Measurements from ENCODE around the gene CCHCR1. TPM values are rescaled to one million over a fixed set of nuclear protein-coding genes. Genes with fewer than 3 reads are reported as not detected.

The CCHCR1 gene
- total and polyA plus RNA-seq, 9 of the 15 experiments (the other 6 are each of a cell fraction or from before 2014, with no cell fraction given): 1.2 to 47.3 (median 32.0) TPM

DNA sequence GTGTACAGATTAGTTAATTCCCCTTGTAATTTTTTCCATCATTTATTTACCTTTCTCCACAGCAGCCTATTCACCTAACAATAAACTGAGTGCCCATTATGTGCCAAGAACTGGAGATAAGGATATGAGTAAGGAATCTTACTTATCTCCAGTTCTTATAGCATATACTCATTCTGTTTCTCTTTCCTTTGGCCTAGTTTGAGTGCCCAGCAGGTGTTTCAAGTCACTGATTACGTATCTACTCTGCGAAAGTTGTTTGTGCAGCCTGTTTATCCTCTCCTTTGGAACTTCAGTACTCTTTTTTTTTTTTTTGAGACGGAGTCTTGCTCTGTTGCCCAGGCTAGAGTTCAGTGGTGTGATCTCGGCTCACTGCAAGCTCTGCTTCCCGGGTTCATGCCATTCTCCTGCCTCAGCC lies 30.2 kb upstream of the CCHCR1 start (continued):
- TF ChIP-seq, protein P1, sequence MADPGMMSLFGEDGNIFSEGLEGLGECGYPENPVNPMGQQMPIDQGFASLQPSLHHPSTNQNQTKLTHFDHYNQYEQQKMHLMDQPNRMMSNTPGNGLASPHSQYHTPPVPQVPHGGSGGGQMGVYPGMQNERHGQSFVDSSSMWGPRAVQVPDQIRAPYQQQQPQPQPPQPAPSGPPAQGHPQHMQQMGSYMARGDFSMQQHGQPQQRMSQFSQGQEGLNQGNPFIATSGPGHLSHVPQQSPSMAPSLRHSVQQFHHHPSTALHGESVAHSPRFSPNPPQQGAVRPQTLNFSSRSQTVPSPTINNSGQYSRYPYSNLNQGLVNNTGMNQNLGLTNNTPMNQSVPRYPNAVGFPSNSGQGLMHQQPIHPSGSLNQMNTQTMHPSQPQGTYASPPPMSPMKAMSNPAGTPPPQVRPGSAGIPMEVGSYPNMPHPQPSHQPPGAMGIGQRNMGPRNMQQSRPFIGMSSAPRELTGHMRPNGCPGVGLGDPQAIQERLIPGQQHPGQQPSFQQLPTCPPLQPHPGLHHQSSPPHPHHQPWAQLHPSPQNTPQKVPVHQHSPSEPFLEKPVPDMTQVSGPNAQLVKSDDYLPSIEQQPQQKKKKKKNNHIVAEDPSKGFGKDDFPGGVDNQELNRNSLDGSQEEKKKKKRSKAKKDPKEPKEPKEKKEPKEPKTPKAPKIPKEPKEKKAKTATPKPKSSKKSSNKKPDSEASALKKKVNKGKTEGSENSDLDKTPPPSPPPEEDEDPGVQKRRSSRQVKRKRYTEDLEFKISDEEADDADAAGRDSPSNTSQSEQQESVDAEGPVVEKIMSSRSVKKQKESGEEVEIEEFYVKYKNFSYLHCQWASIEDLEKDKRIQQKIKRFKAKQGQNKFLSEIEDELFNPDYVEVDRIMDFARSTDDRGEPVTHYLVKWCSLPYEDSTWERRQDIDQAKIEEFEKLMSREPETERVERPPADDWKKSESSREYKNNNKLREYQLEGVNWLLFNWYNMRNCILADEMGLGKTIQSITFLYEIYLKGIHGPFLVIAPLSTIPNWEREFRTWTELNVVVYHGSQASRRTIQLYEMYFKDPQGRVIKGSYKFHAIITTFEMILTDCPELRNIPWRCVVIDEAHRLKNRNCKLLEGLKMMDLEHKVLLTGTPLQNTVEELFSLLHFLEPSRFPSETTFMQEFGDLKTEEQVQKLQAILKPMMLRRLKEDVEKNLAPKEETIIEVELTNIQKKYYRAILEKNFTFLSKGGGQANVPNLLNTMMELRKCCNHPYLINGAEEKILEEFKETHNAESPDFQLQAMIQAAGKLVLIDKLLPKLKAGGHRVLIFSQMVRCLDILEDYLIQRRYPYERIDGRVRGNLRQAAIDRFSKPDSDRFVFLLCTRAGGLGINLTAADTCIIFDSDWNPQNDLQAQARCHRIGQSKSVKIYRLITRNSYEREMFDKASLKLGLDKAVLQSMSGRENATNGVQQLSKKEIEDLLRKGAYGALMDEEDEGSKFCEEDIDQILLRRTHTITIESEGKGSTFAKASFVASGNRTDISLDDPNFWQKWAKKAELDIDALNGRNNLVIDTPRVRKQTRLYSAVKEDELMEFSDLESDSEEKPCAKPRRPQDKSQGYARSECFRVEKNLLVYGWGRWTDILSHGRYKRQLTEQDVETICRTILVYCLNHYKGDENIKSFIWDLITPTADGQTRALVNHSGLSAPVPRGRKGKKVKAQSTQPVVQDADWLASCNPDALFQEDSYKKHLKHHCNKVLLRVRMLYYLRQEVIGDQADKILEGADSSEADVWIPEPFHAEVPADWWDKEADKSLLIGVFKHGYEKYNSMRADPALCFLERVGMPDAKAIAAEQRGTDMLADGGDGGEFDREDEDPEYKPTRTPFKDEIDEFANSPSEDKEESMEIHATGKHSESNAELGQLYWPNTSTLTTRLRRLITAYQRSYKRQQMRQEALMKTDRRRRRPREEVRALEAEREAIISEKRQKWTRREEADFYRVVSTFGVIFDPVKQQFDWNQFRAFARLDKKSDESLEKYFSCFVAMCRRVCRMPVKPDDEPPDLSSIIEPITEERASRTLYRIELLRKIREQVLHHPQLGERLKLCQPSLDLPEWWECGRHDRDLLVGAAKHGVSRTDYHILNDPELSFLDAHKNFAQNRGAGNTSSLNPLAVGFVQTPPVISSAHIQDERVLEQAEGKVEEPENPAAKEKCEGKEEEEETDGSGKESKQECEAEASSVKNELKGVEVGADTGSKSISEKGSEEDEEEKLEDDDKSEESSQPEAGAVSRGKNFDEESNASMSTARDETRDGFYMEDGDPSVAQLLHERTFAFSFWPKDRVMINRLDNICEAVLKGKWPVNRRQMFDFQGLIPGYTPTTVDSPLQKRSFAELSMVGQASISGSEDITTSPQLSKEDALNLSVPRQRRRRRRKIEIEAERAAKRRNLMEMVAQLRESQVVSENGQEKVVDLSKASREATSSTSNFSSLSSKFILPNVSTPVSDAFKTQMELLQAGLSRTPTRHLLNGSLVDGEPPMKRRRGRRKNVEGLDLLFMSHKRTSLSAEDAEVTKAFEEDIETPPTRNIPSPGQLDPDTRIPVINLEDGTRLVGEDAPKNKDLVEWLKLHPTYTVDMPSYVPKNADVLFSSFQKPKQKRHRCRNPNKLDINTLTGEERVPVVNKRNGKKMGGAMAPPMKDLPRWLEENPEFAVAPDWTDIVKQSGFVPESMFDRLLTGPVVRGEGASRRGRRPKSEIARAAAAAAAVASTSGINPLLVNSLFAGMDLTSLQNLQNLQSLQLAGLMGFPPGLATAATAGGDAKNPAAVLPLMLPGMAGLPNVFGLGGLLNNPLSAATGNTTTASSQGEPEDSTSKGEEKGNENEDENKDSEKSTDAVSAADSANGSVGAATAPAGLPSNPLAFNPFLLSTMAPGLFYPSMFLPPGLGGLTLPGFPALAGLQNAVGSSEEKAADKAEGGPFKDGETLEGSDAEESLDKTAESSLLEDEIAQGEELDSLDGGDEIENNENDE (IDR thresholded peaks at IDR 0.05; ENCODE audit: low read depth, low read length): no peak
- TF ChIP-seq NR2C1 (IDR thresholded peaks at IDR 0.05): no peak
- TF ChIP-seq NR2C1 (tag; IDR thresholded peaks at IDR 0.05): no peak
